Left ventricle myocardium inferior (tissue), 1 donor: ENCODE data around the gene AGTRAP. TPM values are rescaled to one million over a fixed set of nuclear protein-coding genes. Genes with fewer than 3 reads are reported as not detected.
A peak's percentile ranks its signal among the peaks of the same experiment; 100 is the strongest.

Source experiments
- DNase-seq: peaks from one replicate; pipeline ENCODE4 v3.0.0-alpha.2; 2020
- H3K27ac ChIP-seq: fragments of 200-600 bp; replicated peaks from 2 replicates; pipeline ENCODE4 v1.8.0; 2021
- H3K27me3 ChIP-seq: fragments of 200-600 bp; 2 replicates; pipeline ENCODE4 v1.8.0; 2021; ENCODE audit warnings: low read depth
- H3K36me3 ChIP-seq: fragments of 200-600 bp; 2 replicates; pipeline ENCODE4 v1.8.0; 2021
- H3K4me1 ChIP-seq: fragments of 200-600 bp; 2 replicates; pipeline ENCODE4 v1.8.0; 2021
- H3K4me3 ChIP-seq: fragments of 200-600 bp; 2 replicates; pipeline ENCODE4 v1.8.0; 2021; ENCODE audit warnings: mild to moderate bottlenecking, moderate library complexity
- H3K9me3 ChIP-seq: fragments of 200-600 bp; replicated peaks from 2 replicates; pipeline ENCODE4 v1.8.0; 2021
- CTCF ChIP-seq: fragments of 200-600 bp; IDR thresholded peaks from 2 replicates; pipeline ENCODE4 v1.8.0; 2021; ENCODE audit warnings: antibody characterized with exemption, mild to moderate bottlenecking, borderline replicate concordance
- intact Hi-C: fragments of 100-400 bp; cut with micrococcal nuclease; formaldehyde crosslinking; loops from one replicate; pipeline ENCODE4 v1.11.0; 2022
- total RNA-seq: library from RNA; stranded (reverse); fragmentation: NEBNext Ultra II Directional; extraction: Animal tissue kit (Norgen Biotek cat#: 25700); gene quantifications from one replicate; pipeline ENCODE4 v1.2.1, GENCODE V29; 2021
- donor health status: DM: no; HTN: yes; CAD: no; lungs with severe emphysema.

Gene AGTRAP
- total RNA-seq, 1 donor from 2014 or later, result 16.6 TPM

DNA sequence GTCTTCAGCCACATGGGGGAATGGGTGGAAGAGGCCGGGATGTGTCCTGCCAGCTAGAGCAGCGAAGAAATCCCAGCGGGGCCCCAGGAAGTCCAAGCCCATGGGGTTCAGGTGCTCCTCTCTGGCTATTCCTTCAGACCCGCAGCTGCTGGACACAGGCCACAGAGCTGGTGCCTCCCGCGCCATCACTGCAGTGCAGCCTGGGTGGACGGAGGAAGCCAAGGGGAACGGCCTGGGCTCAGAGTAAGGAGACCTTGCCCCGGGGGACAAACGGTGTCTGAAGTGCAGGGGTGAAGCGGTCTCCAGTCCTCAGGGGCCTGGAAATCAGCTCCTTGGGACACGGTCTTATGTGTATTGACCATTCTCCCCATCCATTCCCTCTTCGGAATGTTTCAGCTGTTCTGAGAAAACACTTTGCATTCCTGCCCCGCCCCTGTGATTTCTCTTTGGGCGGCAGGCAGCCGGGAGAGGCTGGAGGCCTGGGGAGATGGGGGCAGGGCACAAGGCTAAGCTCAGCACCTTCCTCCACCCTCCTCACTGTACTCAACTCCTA is 51.4 kb downstream of the AGTRAP start:
- intact Hi-C loops, result no loop called here
- peaks cover 80% of the 10 kb centered on the region for H3K4me1 ChIP-seq
- H3K27ac ChIP-seq, result peak overlapping the region; percentile 98
- H3K36me3 ChIP-seq, result peaks cover 6% of the 10 kb centered on the region
- peak overlapping the region; percentile 42 for H3K4me3 ChIP-seq
- TF ChIP-seq CTCF, result no peak
- H3K27me3 ChIP-seq, result no peaks in the 10 kb centered on the region
- no peaks in the 10 kb centered on the region for H3K9me3 ChIP-seq
- DNase-seq, result peak; percentile 70

GRCh38 chr1:11787804-11788436 is 52.0 kb downstream of the AGTRAP start:
- Histone ChIP-seq H3K4me3 (peak overlapping the region; percentile 42), H3K27ac (peak overlapping the region; percentile 98), H3K9me3 (no peaks in the 10 kb centered on the region), H3K4me1 (peaks cover 85% of the 10 kb centered on the region), H3K36me3 (peaks cover 10% of the 10 kb centered on the region), H3K27me3 (no peaks in the 10 kb centered on the region)
- intact Hi-C loops, result no loop called here
- no peak for TF ChIP-seq CTCF
- DNase-seq, result no peak

DNA sequence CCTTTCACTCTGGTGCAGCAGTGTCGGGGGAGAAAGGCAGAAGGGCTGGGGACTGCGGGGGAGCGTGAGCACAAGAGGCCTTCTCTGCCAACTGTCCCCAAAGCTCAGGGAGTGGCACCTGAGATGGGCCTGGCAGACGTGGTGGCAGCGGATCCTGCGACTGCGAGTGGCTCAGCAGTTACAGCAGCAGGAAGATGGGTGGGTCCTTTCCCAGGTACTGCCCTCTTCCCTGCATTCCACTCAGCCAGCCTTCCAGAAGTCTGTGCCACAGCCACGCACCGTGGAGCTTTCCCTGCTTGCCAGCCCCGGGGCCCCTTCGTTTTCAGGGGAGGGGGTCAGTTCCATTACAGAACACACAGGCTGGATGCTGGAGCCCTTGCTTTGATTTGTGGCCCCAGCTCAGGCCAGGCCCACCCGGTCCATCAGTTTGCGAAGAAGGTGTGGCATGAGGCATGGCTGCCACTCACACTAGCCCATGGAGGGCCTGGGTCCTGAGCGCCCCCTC is 52.7 kb downstream of the AGTRAP start:
- H3K9me3 ChIP-seq, result no peaks in the 10 kb centered on the region
- intact Hi-C loops, result no loop called here
- peaks cover 92% of the 10 kb centered on the region for H3K4me1 ChIP-seq
- peak overlapping the region; percentile 1 for H3K4me3 ChIP-seq
- TF ChIP-seq CTCF, result no peak
- H3K27ac ChIP-seq, result peak overlapping the region; percentile 98
- peaks cover 16% of the 10 kb centered on the region for H3K36me3 ChIP-seq
- no peaks in the 10 kb centered on the region for H3K27me3 ChIP-seq
- no peak for DNase-seq

- intact Hi-C loops, result no loop called here
- peaks cover 98% of the 10 kb centered on the region for H3K4me1 ChIP-seq
- no peak for TF ChIP-seq CTCF
- H3K36me3 ChIP-seq, result peaks cover 24% of the 10 kb centered on the region
- DNase-seq, result no peak
- peak overlapping the region; percentile 98 for H3K27ac ChIP-seq
- no peaks in the 10 kb centered on the region for H3K27me3 ChIP-seq
- no peaks in the 10 kb centered on the region for H3K9me3 ChIP-seq
- H3K4me3 ChIP-seq, result peak overlapping the region; percentile 38
Observed at GRCh38 chr1:11789126-11790067, 53.5 kb downstream of the AGTRAP start.

- Histone ChIP-seq H3K4me1 (peaks cover 98% of the 10 kb centered on the region), H3K9me3 (no peaks in the 10 kb centered on the region), H3K36me3 (peaks cover 33% of the 10 kb centered on the region), H3K27me3 (no peaks in the 10 kb centered on the region), H3K4me3 (peak overlapping the region; percentile 38), H3K27ac (peak overlapping the region; percentile 98)
- TF ChIP-seq CTCF, result no peak
- DNase-seq, result no peak
- intact Hi-C loops, result no loop called here
Observed at GRCh38 chr1:11790101-11790879, 54.4 kb downstream of the AGTRAP start.
